Right cardiac atrium (tissue), 5 donors: Measurements from ENCODE around the gene PTH1R. TPM values are rescaled to one million over a fixed set of nuclear protein-coding genes. Genes with fewer than 3 reads are reported as not detected.

Experiments used
- ATAC-seq, 2 donors: fragments of 200-7000 bp; cut with Tn5 transposase; one replicate each; pipeline versions ENCODE4 v1.8.0 to v1.9.1; 2020; ENCODE audit warnings: moderate library complexity in 2 of 2, mild to moderate bottlenecking in 1 of 2
- DNase-seq, 3 donors: peaks; one replicate each; pipeline ENCODE4 v3.0.0-alpha.2; 2020
- H3K27ac ChIP-seq: one replicate; pipeline ENCODE4 v1.5.1; 2013; ENCODE audit warnings: mild to moderate bottlenecking, low read length, control low read depth, moderate library complexity
- H3K27me3 ChIP-seq: one replicate; pipeline ENCODE4 v1.6.1; 2013; ENCODE audit not compliant: control insufficient read depth, insufficient read depth
- H3K4me1 ChIP-seq: one replicate; pipeline ENCODE4 v1.6.1; 2013; ENCODE audit warnings: low read length; ENCODE audit not compliant: control insufficient read depth, insufficient read depth
- H3K4me3 ChIP-seq: one replicate; pipeline ENCODE4 v1.5.1; 2013; ENCODE audit warnings: low read length, control low read depth
- H3K9me3 ChIP-seq: one replicate; pipeline ENCODE4 v1.6.1; 2013; ENCODE audit warnings: low read length; ENCODE audit not compliant: control insufficient read depth
- WGBS: extraction: QIAGEN DNeasy Blood & Tissue Kit; methylation state at CpG from one replicate; pipeline ENCODE4 v1.1.7; 2013; 5-methylcytosine and 5-hydroxymethylcytosine counted together
- intact Hi-C, 4 donors: fragments of 100-400 bp; cut with DNase I; formaldehyde crosslinking; loops; one replicate each; pipeline versions ENCODE4 v1.11.0 to v1.14.0; 2022 to 2023
- polyA plus RNA-seq: library from polyadenylated mRNA; stranded (reverse); fragments of 200-250 nt; gene quantifications from one replicate; pipeline ENCODE4 v1.2.3, GENCODE V29; 2013
- total RNA-seq, 4 donors: library from RNA; stranded (reverse); fragmentation: NEBNext Ultra II Directional; extraction: Animal tissue kit (Norgen Biotek cat#: 25700); gene quantifications; one replicate each; pipeline ENCODE4 v1.2.1, GENCODE V29; 2021
- donor health status: healthy with polysubstance abuse.
- donor health status: DM: no; HTN: yes; CAD: no.
- donor health status: DM: no; HTN: no; CAD: no.
- donor health status: DM: no; HTN: yes; CAD: no; lungs with severe emphysema.
- donor health status: DM: yes; HTN: yes; CAD: no.

PTH1R gene
- total and polyA plus RNA-seq, 5 donors, result 9.3 to 18.5 (median 12.9) TPM

GRCh38 chr3:46865031-46865507 lies 12.5 kb upstream of the PTH1R start:
- Histone ChIP-seq H3K4me3 (no peak overlapping the region), H3K27ac (peak overlapping the region; percentile 49), H3K4me1 (peaks cover 19% of the 10 kb centered on the region), H3K27me3 (no peaks in the 10 kb centered on the region), H3K9me3 (no peaks in the 10 kb centered on the region)
- intact Hi-C loops, result loop anchor here in 2 of 4 donors (5.0 to 10.0 kb wide), 2 partner anchors 37 to 160 kb away; partner anchors contain the start of gene TMIE (in 1 of the 2)
- 43% methylated on average over 12 of the region's 12 CpGs for WGBS
- ATAC-seq (no peak), DNase-seq (peak; percentile 51 to 71 (median 69))

GRCh38 chr3:46865546-46865945 lies 12.0 kb upstream of the PTH1R start:
- Histone ChIP-seq H3K27ac (peak overlapping the region; percentile 19), H3K4me3 (no peak overlapping the region), H3K27me3 (no peaks in the 10 kb centered on the region), H3K4me1 (peaks cover 19% of the 10 kb centered on the region), H3K9me3 (no peaks in the 10 kb centered on the region)
- ATAC-seq (no peak), DNase-seq (peak; percentile 7 to 41 (median 37))
- 59% methylated on average over 2 of the region's 2 CpGs for WGBS
- intact Hi-C loops, result loop anchor here in 2 of 4 donors (5.0 to 10.0 kb wide), 2 partner anchors 37 to 161 kb away; partner anchors contain the start of gene TMIE (in 1 of the 2)

GRCh38 chr3:46866032-46866595 lies 11.4 kb upstream of the PTH1R start:
- ATAC-seq (no peak), DNase-seq (peak; percentile 15 to 50 (median 48))
- Histone ChIP-seq H3K27me3 (no peaks in the 10 kb centered on the region), H3K4me1 (peaks cover 21% of the 10 kb centered on the region), H3K27ac (no peak overlapping the region), H3K9me3 (no peaks in the 10 kb centered on the region), H3K4me3 (no peak overlapping the region)
- intact Hi-C loops, result loop anchor here in 2 of 4 donors (2.0 to 10.0 kb wide), 3 partner anchors 29 to 161 kb away; partner anchors contain the start of gene TMIE (in 1 of the 2)
- WGBS, result 83% methylated on average over 11 of the region's 11 CpGs

GRCh38 chr3:46866720-46867549 lies 10.6 kb upstream of the PTH1R start:
- Histone ChIP-seq H3K9me3 (no peaks in the 10 kb centered on the region), H3K27me3 (no peaks in the 10 kb centered on the region), H3K4me1 (peaks cover 25% of the 10 kb centered on the region), H3K27ac (peak overlapping the region; percentile 60), H3K4me3 (no peak overlapping the region)
- 20% methylated on average over 15 of the region's 15 CpGs for WGBS
- peak; percentile 32 to 67 for ATAC-seq
- DNase-seq, result peak; percentile 89 to 97 (median 96)
- intact Hi-C loops, result loop anchor here in 2 of 4 donors (2.0 to 10.0 kb wide), 3 partner anchors 28 to 162 kb away; partner anchors contain the start of gene TMIE (in 1 of the 2)

- WGBS, result 22% methylated on average over 15 of the region's 15 CpGs
- Histone ChIP-seq H3K4me3 (no peak overlapping the region), H3K27ac (peak overlapping the region; percentile 60), H3K9me3 (no peaks in the 10 kb centered on the region), H3K4me1 (peaks cover 25% of the 10 kb centered on the region), H3K27me3 (no peaks in the 10 kb centered on the region)
- peak; percentile 93 to 94 for ATAC-seq
- intact Hi-C loops, result loop anchor here in 2 of 4 donors (2.0 to 10.0 kb wide), 3 partner anchors 27 to 163 kb away; partner anchors contain the start of gene TMIE (in 1 of the 2)
- DNase-seq, result peak; percentile 91 to 96 (median 96)
These were observed 10.0 kb upstream of the PTH1R start for GRCh38 chr3:46867550-46867898.

GRCh38 chr3:46868287-46868686 lies 9.2 kb upstream of the PTH1R start:
- DNase-seq, result peak; percentile 37 to 82 (median 62)
- peak overlapping the region; percentile 3 for H3K27ac ChIP-seq
- no peaks in the 10 kb centered on the region for H3K27me3 ChIP-seq
- intact Hi-C loops, result loop anchor here in 2 of 4 donors (5.0 to 10.0 kb wide), 2 partner anchors 34 to 163 kb away; partner anchors contain the start of gene TMIE (in 1 of the 2)
- no peak for ATAC-seq
- whole genome bisulfite sequencing, result 63% methylated on average over 8 of the region's 8 CpGs
- H3K4me1 ChIP-seq, result peaks cover 30% of the 10 kb centered on the region
- H3K4me3 ChIP-seq, result no peak overlapping the region
- no peaks in the 10 kb centered on the region for H3K9me3 ChIP-seq

GRCh38 chr3:46868948-46869347 lies 8.6 kb upstream of the PTH1R start:
- H3K27ac ChIP-seq, result no peak overlapping the region
- DNase-seq (peak in 2 of 3 donors; percentile 78 to 81), ATAC-seq (no peak)
- WGBS, result 71% methylated on average over 7 of the region's 7 CpGs
- intact Hi-C loops, result loop anchor here in 2 of 4 donors (5.0 to 10.0 kb wide), 2 partner anchors 33 to 164 kb away; partner anchors contain the start of gene TMIE (in 1 of the 2)
- H3K4me3 ChIP-seq, result no peak overlapping the region
- peaks cover 36% of the 10 kb centered on the region for H3K4me1 ChIP-seq
- no peaks in the 10 kb centered on the region for H3K9me3 ChIP-seq
- H3K27me3 ChIP-seq, result no peaks in the 10 kb centered on the region

- no peaks in the 10 kb centered on the region for H3K27me3 ChIP-seq
- 77% methylated on average over 10 of the region's 10 CpGs for WGBS
- H3K4me3 ChIP-seq, result no peak overlapping the region
- DNase-seq, result no peak
- no peaks in the 10 kb centered on the region for H3K9me3 ChIP-seq
- no peak overlapping the region for H3K27ac ChIP-seq
- intact Hi-C loops, result loop anchor here in 2 of 4 donors (5.0 to 10.0 kb wide), 2 partner anchors 33 to 165 kb away; partner anchors contain the start of gene TMIE (in 1 of the 2)
- ATAC-seq, result no peak
- H3K4me1 ChIP-seq, result peaks cover 40% of the 10 kb centered on the region
These were observed 8.1 kb upstream of the PTH1R start for GRCh38 chr3:46869440-46869839.

- Histone ChIP-seq H3K4me3 (no peak overlapping the region), H3K4me1 (peaks cover 40% of the 10 kb centered on the region), H3K27me3 (no peaks in the 10 kb centered on the region), H3K27ac (no peak overlapping the region), H3K9me3 (no peaks in the 10 kb centered on the region)
- WGBS, result 93% methylated on average over 5 of the region's 5 CpGs
- DNase-seq (no peak), ATAC-seq (no peak)
- intact Hi-C loops, result no loop called here
These were observed 6.9 kb upstream of the PTH1R start for GRCh38 chr3:46870651-46871050.

GRCh38 chr3:46871222-46871621 lies 6.3 kb upstream of the PTH1R start:
- peak; percentile 12 to 20 for ATAC-seq
- Histone ChIP-seq H3K4me3 (no peak overlapping the region), H3K9me3 (no peaks in the 10 kb centered on the region), H3K4me1 (peaks cover 40% of the 10 kb centered on the region), H3K27ac (no peak overlapping the region), H3K27me3 (no peaks in the 10 kb centered on the region)
- intact Hi-C loops, result no loop called here
- DNase-seq, result peak; percentile 62 to 85 (median 75)
- 32% methylated on average over 10 of the region's 10 CpGs for WGBS
